ENCODE measurements around the gene PIGS. TPM values are rescaled to one million over a fixed set of nuclear protein-coding genes. Genes with fewer than 3 reads are reported as not detected.

PIGS gene
- total and polyA plus RNA-seq, 2 of the 13 experiments (the other 11 are each of a cell fraction or from before 2014, with no cell fraction given), result 31.7 to 42.6 TPM

- TF ChIP-seq GLMP (CRISPR knock-in tag; IDR thresholded peaks at IDR 0.05; ENCODE audit: borderline replicate concordance) (no peak), SMARCE1 (IDR thresholded peaks at IDR 0.05; ENCODE audit: borderline replicate concordance) (no peak), IRF2 (CRISPR knock-in tag; IDR thresholded peaks at IDR 0.05) (no peak), ZNF232 (CRISPR knock-in tag; IDR thresholded peaks at IDR 0.05; ENCODE audit: borderline replicate concordance) (no peak)
Observed at GRCh38 chr17:28567604-28568003, 3.7 kb downstream of the PIGS start (continued).

- no peak overlapping the region for H2AFZ ChIP-seq (ENCODE audit: low read length)
- no peak overlapping the region for H3K4me3 ChIP-seq (replicated peaks in 1 of 3; ENCODE audit: insufficient read depth in 1 of 3, low read depth in 2 of 3, low read length in 3 of 3)
- no peaks in the 10 kb centered on the region for H3K9me3 ChIP-seq (ENCODE audit: low read length)
- in situ Hi-C loops (cut with HindIII; ENCODE audit: extremely low pct_ligation_motif_present, low pct_unique_long_range_greater_than_20kb) (no loop called here), intact Hi-C loops (cut with micrococcal nuclease; ENCODE audit: unreplicated experiment) (no loop called here)
- ChIA-PET POLR2A (no interaction called here), CTCF (ENCODE audit: low intra/inter-chr PET ratio, low total read pairs) (no interaction called here)
- peak; percentile 73 for DNase-seq (ENCODE audit: low spot score)
- H3K36me3 ChIP-seq (replicated peaks in 1 of 2; ENCODE audit: control insufficient read depth in 1 of 2, insufficient read depth in 2 of 2, low read length in 2 of 2), result peaks cover 14 to 42% of the 10 kb centered on the region in 2 experiments; a peak in 4 of 5 replicates
- BruUV-seq (replicated peaks), result no TSS peak
- H3K9ac ChIP-seq (ENCODE audit: insufficient read depth, low read depth, low read length), result no peak overlapping the region
- peaks cover 12% of the 10 kb centered on the region for H3K4me1 ChIP-seq (ENCODE audit: insufficient read depth, low read length)
- H3K79me2 ChIP-seq (ENCODE audit: insufficient read depth, low read length), result peaks cover 2% of the 10 kb centered on the region
- no peak overlapping the region for H3K27ac ChIP-seq (ENCODE audit: extremely low read length, insufficient read depth, low read length)
- H4K20me1 ChIP-seq (ENCODE audit: insufficient read depth, low read length), result no peaks in the 10 kb centered on the region
- H3K4me2 ChIP-seq (ENCODE audit: low read depth, low read length), result no peak overlapping the region
- FAIRE-seq, result peak; percentile 39
- ATAC-seq, result peak; percentile 76
- no peak for TF ChIP-seq EZH2 (conservative IDR thresholded peaks at IDR 0.05; ENCODE audit: low read depth, low read length)
- no peak for TF ChIP-seq ZBTB3 (CRISPR knock-in tag; IDR thresholded peaks at IDR 0.05; ENCODE audit: borderline replicate concordance, low read depth)
- TF ChIP-seq TSC22D2 (CRISPR knock-in tag; IDR thresholded peaks at IDR 0.05; ENCODE audit: borderline replicate concordance), result no peak
- 0 out of 2 replicates have a peak, but pooled peaks have one; percentile 22 for TF ChIP-seq SAP130 (CRISPR knock-in tag; IDR thresholded peaks at IDR 0.05; ENCODE audit: low read depth)
- TF ChIP-seq TEAD3 (CRISPR knock-in tag; optimal IDR thresholded peaks at IDR 0.05; ENCODE audit: borderline replicate concordance), result peak; percentile 99
- no peak for TF ChIP-seq GTF3A (CRISPR knock-in tag; conservative IDR thresholded peaks at IDR 0.05)
- TF ChIP-seq ELF1 (CRISPR knock-in tag; IDR thresholded peaks at IDR 0.05), result peak; percentile 81
- no peak for TF ChIP-seq KLF16 (CRISPR knock-in tag; IDR thresholded peaks at IDR 0.05)
- no peak for TF ChIP-seq ZNF740 (CRISPR knock-in tag; IDR thresholded peaks at IDR 0.05)
- peak; percentile 92 for TF ChIP-seq ELF3 (CRISPR knock-in tag; IDR thresholded peaks at IDR 0.05)
- 77% methylated on average over 3 of the region's 3 CpGs for WGBS (ENCODE audit: low lambda C conversion rate)
- H3K27me3 ChIP-seq (ENCODE audit: control insufficient read depth in 1 of 2, insufficient read depth in 2 of 2, low read length in 2 of 2), result no peaks in the 10 kb centered on the region
Observed at GRCh38 chr17:28563475-28563874, 7.8 kb downstream of the PIGS start.
